Measurements from ENCODE around the gene INSIG2.
"Not testable (repeated sequence)": the region's sequence is repeated elsewhere in the genome, so short reads cannot be mapped to it uniquely, and the experiment has no call there.

INSIG2 gene

DNA sequence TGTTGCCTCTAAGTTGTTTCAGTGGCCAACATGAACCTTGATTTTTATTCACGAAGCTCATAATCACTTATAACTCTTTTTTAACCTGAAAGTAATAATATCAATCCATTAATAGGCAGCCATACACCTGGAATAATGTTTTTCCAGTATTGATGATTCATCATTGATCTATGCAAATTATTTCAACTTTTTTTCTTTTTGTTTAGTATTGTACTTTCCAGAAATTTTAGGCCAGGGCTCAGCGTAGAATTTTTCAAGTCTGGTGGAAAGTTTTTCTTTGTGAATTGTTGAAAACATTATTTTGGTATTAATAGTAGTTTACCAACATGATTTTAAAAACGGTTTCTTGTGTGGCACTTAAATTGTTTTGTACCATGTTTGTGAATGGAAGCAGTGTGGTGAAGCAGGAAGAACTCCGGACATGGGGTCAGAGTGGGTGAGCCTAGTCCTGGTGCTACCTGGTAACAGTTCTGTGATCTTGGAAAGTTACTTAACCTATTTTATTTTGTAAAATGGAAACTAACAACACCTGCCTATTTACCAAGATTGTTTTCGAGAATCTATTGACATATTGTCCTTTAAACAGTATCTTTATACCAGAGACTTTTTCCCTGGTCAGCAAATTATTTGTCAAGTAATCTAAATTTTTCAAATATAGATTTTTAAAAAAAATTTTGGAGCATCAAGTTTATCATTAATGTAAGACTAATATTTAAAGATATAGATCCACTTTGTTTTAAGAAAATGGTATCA lies 2.3 kb downstream of the INSIG2 start:
- Histone ChIP-seq H3K4me3 (ENCODE audit: low read depth, low read length) (no peak overlapping the region), H3K36me3 (ENCODE audit: control insufficient read depth, insufficient read depth, low read length) (no peaks in the 10 kb centered on the region), H3K27me3 (ENCODE audit: control insufficient read depth, insufficient read depth, low read length) (no peaks in the 10 kb centered on the region), H3K9me3 (ENCODE audit: control insufficient read depth, insufficient read depth, low read length) (no peaks in the 10 kb centered on the region), H3K9ac (ENCODE audit: low read depth, low read length) (no peak overlapping the region), H3K4me1 (ENCODE audit: control insufficient read depth, insufficient read depth, low read length) (peaks cover 2% of the 10 kb centered on the region)

DNA sequence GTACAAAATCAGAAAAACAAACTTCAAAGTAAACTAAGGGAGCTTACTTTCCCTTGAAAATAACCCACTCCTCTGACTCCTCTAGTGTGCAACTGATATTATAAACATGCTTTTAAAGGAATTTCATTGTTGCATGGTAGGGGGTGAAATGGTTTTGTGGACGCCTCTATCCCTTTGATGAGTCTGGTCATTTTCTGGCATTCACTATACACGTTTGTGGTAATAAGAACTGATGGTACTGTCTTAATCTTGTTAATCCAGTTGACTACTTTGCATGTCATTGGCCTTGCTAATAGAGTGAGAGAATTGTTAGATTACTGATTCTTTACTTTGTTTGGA lies 2.8 kb downstream of the INSIG2 start:
- Histone ChIP-seq H3K27me3 (ENCODE audit: control insufficient read depth, insufficient read depth, low read length) (no peaks in the 10 kb centered on the region), H3K36me3 (ENCODE audit: control insufficient read depth, insufficient read depth, low read length) (no peaks in the 10 kb centered on the region), H3K9ac (ENCODE audit: low read depth, low read length) (no peak overlapping the region), H3K4me1 (ENCODE audit: control insufficient read depth, insufficient read depth, low read length) (peaks cover 2% of the 10 kb centered on the region), H3K4me3 (ENCODE audit: low read depth, low read length) (no peak overlapping the region), H3K9me3 (ENCODE audit: control insufficient read depth, insufficient read depth, low read length) (no peaks in the 10 kb centered on the region)

DNA sequence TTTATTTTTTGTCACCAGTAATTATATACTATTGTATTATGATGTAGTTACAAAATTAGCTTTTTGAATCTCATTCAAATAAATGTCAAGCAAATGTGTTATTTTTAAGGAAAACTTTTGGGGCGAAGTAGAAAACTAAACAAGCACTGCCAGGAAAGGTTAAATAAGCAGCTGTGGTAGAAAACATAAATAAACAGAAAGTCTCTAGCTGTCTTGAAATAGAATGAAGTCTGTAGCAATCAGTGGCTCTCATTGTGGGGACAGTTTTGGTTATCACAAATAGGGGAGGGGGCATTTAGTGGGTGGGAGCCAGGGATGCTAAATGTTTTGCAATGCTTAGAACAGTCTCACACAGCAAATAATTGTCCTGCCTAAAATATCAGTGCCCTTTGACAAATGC lies 3.4 kb downstream of the INSIG2 start:
- no peak overlapping the region for H3K9ac ChIP-seq (ENCODE audit: low read depth, low read length)
- peaks cover 2% of the 10 kb centered on the region for H3K4me1 ChIP-seq (ENCODE audit: control insufficient read depth, insufficient read depth, low read length)
- no peaks in the 10 kb centered on the region for H3K9me3 ChIP-seq (ENCODE audit: control insufficient read depth, insufficient read depth, low read length)

GRCh38 chr2:118094102-118094501 lies 5.8 kb downstream of the INSIG2 start:
- not testable (repeated sequence) for H3K9ac ChIP-seq (ENCODE audit: low read depth, low read length); H3K4me1 ChIP-seq (ENCODE audit: control insufficient read depth, insufficient read depth, low read length); H3K36me3 ChIP-seq (ENCODE audit: control insufficient read depth, insufficient read depth, low read length); H3K4me3 ChIP-seq (ENCODE audit: low read depth, low read length); H3K9me3 ChIP-seq (ENCODE audit: control insufficient read depth, insufficient read depth, low read length); H3K27me3 ChIP-seq (ENCODE audit: control insufficient read depth, insufficient read depth, low read length)

More for the DNA sequence above, 3.4 kb downstream of the INSIG2 start:
- Histone ChIP-seq H3K36me3 (ENCODE audit: control insufficient read depth, insufficient read depth, low read length) (no peaks in the 10 kb centered on the region), H3K4me3 (ENCODE audit: low read depth, low read length) (no peak overlapping the region), H3K27me3 (ENCODE audit: control insufficient read depth, insufficient read depth, low read length) (no peaks in the 10 kb centered on the region)

GRCh38 chr2:118094503-118094902 lies 6.2 kb downstream of the INSIG2 start:
- Histone ChIP-seq H3K9ac (ENCODE audit: low read depth, low read length) (no peak overlapping the region), H3K4me3 (ENCODE audit: low read depth, low read length) (no peak overlapping the region), H3K9me3 (ENCODE audit: control insufficient read depth, insufficient read depth, low read length) (no peaks in the 10 kb centered on the region), H3K36me3 (ENCODE audit: control insufficient read depth, insufficient read depth, low read length) (no peaks in the 10 kb centered on the region), H3K4me1 (ENCODE audit: control insufficient read depth, insufficient read depth, low read length) (peaks cover 2% of the 10 kb centered on the region), H3K27me3 (ENCODE audit: control insufficient read depth, insufficient read depth, low read length) (no peaks in the 10 kb centered on the region)

DNA sequence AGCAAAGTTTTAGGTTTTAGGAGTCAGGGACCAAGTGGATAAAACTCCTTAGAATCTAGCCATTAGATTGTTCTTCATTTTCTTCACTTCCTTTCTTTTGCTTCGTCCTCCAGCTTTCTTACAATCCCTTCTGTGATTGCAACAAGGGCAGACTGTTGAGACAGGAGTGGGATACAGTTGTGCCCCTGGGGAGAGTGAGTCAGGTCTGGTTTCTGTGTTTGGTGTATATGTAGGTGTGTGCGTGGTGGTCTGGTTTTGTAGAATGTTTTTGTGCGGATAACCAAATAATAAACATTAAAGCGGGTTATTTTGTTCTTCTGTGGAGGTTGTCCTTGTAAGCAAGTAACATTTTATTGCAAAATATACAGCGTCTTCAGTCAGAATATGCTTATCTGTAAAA lies 7.3 kb downstream of the INSIG2 start:
- Histone ChIP-seq H3K9me3 (ENCODE audit: control insufficient read depth, insufficient read depth, low read length) (no peaks in the 10 kb centered on the region), H3K36me3 (ENCODE audit: control insufficient read depth, insufficient read depth, low read length) (no peaks in the 10 kb centered on the region), H3K4me3 (ENCODE audit: low read depth, low read length) (no peak overlapping the region), H3K27me3 (ENCODE audit: control insufficient read depth, insufficient read depth, low read length) (no peaks in the 10 kb centered on the region), H3K9ac (ENCODE audit: low read depth, low read length) (no peak overlapping the region), H3K4me1 (ENCODE audit: control insufficient read depth, insufficient read depth, low read length) (peaks cover 2% of the 10 kb centered on the region)

- no peaks in the 10 kb centered on the region for H3K27me3 ChIP-seq (ENCODE audit: control insufficient read depth, insufficient read depth, low read length)
- no peaks in the 10 kb centered on the region for H3K36me3 ChIP-seq (ENCODE audit: control insufficient read depth, insufficient read depth, low read length)
- H3K4me1 ChIP-seq (ENCODE audit: control insufficient read depth, insufficient read depth, low read length), result peaks cover 2% of the 10 kb centered on the region
- H3K9me3 ChIP-seq (ENCODE audit: control insufficient read depth, insufficient read depth, low read length), result no peaks in the 10 kb centered on the region
- no peak overlapping the region for H3K4me3 ChIP-seq (ENCODE audit: low read depth, low read length)
- H3K9ac ChIP-seq (ENCODE audit: low read depth, low read length), result no peak overlapping the region
Observed at GRCh38 chr2:118097657-118098056, 9.4 kb downstream of the INSIG2 start.

GRCh38 chr2:118098307-118099030 lies 10.2 kb downstream of the INSIG2 start:
- no peak overlapping the region for H3K9ac ChIP-seq (ENCODE audit: low read depth, low read length)
- no peaks in the 10 kb centered on the region for H3K27me3 ChIP-seq (ENCODE audit: control insufficient read depth, insufficient read depth, low read length)
- H3K4me3 ChIP-seq (ENCODE audit: low read depth, low read length), result no peak overlapping the region
- peaks cover 2% of the 10 kb centered on the region for H3K4me1 ChIP-seq (ENCODE audit: control insufficient read depth, insufficient read depth, low read length)
- no peaks in the 10 kb centered on the region for H3K36me3 ChIP-seq (ENCODE audit: control insufficient read depth, insufficient read depth, low read length)
- no peaks in the 10 kb centered on the region for H3K9me3 ChIP-seq (ENCODE audit: control insufficient read depth, insufficient read depth, low read length)

DNA sequence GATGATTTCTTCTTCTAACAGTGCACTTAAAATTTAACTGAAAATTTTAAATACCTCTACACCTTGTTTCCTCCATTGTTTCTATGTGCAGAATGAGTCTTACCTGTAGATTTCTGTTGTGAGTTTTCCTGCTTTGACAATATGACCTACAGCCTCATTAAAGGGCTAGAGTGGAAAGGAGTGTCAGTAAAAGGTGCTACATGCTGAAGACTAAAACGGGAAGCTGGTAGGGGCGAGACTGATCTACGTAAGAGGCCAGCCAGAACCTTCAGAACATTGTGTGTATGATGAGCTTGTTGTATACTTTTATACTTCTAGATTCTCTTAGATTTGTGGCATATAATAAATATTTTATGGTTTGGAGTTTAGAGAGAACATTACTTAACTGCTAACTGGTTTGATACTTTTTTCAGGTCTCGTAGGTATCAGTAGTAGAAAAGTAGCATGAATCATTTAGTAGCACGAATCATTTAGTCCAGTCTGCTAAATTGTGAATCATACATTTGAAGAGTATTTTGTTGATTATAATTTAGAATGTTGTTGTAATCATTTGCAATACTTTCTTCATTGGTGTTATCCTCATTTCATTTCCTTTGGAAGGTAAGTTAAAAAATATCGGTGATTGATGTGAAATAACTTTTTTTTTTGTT lies 14.3 kb downstream of the INSIG2 start:
- H3K9ac ChIP-seq (ENCODE audit: low read depth, low read length), result no peak overlapping the region
- H3K4me3 ChIP-seq (ENCODE audit: low read depth, low read length), result no peak overlapping the region
- H3K9me3 ChIP-seq (ENCODE audit: control insufficient read depth, insufficient read depth, low read length), result no peaks in the 10 kb centered on the region
- no peaks in the 10 kb centered on the region for H3K36me3 ChIP-seq (ENCODE audit: control insufficient read depth, insufficient read depth, low read length)
- H3K27me3 ChIP-seq (ENCODE audit: control insufficient read depth, insufficient read depth, low read length), result no peaks in the 10 kb centered on the region
- peaks cover 9% of the 10 kb centered on the region for H3K4me1 ChIP-seq (ENCODE audit: control insufficient read depth, insufficient read depth, low read length)

DNA sequence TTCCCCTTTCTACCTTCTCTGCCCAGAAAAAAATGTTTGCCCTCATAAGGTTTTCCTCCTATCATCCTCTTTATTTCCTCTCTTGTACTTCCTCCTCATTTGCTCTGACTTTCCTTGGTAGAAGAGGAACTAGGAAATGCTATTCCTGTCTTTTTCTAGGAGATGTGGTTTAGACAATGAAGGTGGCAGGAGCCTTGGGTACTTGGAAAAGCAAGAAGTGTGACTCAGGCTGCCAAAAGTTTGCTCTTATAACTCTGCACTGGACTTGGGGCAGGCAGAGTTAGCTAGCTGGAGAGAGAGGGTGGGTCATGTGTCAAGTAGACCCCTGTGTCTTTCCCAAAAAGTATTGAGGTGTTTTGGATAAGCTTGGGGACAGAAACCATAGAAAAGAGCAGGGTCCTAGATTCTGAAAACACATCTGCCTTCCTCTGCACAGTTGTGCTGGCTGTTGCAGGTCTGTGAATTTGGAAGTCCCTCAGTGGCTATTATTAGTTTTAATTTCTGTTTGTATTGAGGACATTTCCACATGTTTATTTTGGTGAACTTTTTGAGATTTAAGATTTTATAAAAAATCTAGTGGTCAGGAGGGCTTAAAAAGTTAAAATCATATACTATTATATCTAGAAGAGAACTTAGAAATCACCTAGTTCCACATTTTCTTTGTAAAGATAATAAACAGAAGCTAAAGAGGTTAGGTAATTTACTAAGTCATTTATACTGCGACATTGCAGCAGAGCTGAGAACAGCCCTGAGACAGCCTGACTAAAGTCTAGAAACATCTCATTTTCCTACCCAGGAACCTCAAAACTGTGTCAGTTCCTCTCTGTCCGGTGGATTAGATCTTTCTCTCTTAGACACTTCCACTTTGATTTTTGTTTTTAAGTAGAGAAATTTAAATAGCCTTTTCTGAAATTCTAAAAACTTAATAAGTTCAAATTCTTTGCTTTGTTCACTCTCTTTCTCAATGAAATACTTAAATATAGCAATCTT lies 16.0 kb downstream of the INSIG2 start:
- H3K4me1 ChIP-seq (ENCODE audit: control insufficient read depth, insufficient read depth, low read length), result peaks cover 9% of the 10 kb centered on the region
- H3K4me3 ChIP-seq (ENCODE audit: low read depth, low read length), result no peak overlapping the region
- H3K27me3 ChIP-seq (ENCODE audit: control insufficient read depth, insufficient read depth, low read length), result no peaks in the 10 kb centered on the region
- H3K9me3 ChIP-seq (ENCODE audit: control insufficient read depth, insufficient read depth, low read length), result no peaks in the 10 kb centered on the region
- H3K36me3 ChIP-seq (ENCODE audit: control insufficient read depth, insufficient read depth, low read length), result no peaks in the 10 kb centered on the region
- H3K9ac ChIP-seq (ENCODE audit: low read depth, low read length), result no peak overlapping the region

DNA sequence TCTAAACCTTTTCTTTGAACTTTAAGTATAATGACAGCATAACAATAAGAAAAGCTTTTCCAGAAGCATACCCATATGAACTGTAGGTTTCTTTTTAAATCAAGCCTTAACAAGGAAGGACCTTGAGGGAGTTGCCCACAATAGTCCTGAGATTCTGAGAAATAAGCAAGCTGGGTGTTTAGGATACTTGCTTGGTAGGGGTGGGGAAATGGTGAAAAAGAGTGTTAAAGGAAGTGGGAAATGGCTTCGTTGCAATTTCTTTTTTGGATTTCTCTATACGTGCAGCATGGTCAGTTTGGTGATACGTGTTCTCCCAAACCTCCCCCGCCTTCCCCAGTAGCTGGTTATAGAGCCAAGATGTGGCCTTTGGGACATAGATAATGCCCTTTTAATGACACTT lies 17.2 kb downstream of the INSIG2 start:
- Histone ChIP-seq H3K4me3 (ENCODE audit: low read depth, low read length) (no peak overlapping the region), H3K36me3 (ENCODE audit: control insufficient read depth, insufficient read depth, low read length) (no peaks in the 10 kb centered on the region), H3K9ac (ENCODE audit: low read depth, low read length) (no peak overlapping the region), H3K4me1 (ENCODE audit: control insufficient read depth, insufficient read depth, low read length) (peaks cover 7% of the 10 kb centered on the region), H3K27me3 (ENCODE audit: control insufficient read depth, insufficient read depth, low read length) (no peaks in the 10 kb centered on the region), H3K9me3 (ENCODE audit: control insufficient read depth, insufficient read depth, low read length) (no peaks in the 10 kb centered on the region)

All from iPS-15b (cell line).